Left lobe of liver (tissue), 2 donors: ENCODE measurements around the gene RIPOR2. TPM values are rescaled to one million over a fixed set of nuclear protein-coding genes. Genes with fewer than 3 reads are reported as not detected.

Experiments used
- ATAC-seq: fragments of 200-7000 bp; cut with Tn5 transposase; one replicate; pipeline ENCODE4 v1.9.1; 2020; ENCODE audit warnings: mild to moderate bottlenecking, moderate library complexity
- DNase-seq: peaks from one replicate; pipeline ENCODE4 v3.0.0-alpha.2; 2020; ENCODE audit warnings: low spot score
- total RNA-seq: library from RNA; stranded (reverse); gene quantifications from one replicate; pipeline ENCODE4 v1.2.1, GENCODE V29; 2021
- donor health status: DM: no; HTN: no; CAD: no; lungs with moderate emphysema.
- donor health status: DM: no; HTN: yes; CAD: no.

RIPOR2 gene
- total RNA-seq, 1 donor from 2014 or later, result 3.0 TPM

DNA sequence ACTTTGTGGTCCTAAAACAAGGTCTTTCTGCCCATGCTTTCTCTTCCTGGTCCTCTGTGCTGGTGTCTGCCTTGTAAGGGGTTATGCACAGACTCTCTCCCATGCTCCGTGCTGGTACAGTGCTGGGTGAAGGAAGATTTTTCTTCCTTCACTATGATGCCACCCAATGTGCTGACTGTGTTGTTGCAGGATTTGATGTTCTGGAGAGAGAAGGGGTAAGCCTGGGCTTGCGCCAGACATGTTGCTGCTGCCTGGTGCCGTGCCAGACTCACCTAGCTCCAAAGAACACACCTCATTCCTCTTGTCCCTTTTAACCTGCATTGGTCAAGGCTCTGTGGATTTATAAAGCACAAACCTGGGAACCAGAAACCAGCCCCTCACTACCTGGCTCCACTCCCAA lies 108.6 kb downstream of the RIPOR2 start:
- DNase-seq (no peak), ATAC-seq (no peak)

DNA sequence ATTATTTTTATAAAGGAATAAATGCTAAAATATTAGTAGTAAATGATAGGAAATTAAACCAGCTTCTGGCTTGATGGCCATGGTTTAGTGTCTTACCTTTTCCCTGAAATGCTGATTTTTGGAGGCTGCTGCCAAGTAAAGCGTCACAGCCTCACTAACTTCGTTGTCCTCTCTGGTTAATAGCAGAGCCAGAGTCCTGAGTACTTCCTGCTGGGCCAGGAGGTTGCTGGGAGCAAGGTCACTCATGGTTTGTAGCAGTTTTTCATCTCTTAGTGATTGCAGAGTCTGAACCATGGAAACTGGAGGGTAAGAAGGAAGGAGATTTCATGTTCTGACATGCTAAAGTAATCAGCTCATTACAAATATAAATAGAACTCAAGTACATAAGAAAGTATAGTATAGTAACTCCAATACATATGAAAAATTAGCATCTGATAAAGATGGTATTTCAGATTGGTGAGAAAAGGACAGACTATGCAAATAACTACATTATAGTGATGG lies 110.6 kb downstream of the RIPOR2 start:
- no peak for ATAC-seq
- no peak for DNase-seq

- no peak for ATAC-seq
- DNase-seq, result no peak
Observed at GRCh38 chr6:24824142-24824938, 111.4 kb downstream of the RIPOR2 start.

DNA sequence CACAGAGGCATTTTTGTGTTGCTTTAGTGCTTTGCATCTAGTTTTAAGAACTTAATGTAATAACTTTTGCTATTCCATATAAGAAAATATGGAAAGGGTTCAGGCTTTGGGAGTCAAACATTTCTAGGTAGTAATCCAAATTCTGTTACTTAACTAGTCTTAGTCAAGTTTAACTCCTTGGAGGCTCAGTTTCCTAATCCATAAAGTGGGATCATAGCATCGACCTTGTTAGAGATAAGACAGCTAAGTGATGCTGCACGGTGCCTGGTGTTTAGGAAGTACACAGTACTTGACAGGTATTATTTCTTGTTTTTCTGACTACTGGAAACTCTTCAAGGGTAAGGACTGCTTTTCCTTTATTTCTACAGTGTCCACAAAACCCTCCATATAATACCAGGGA lies 112.6 kb downstream of the RIPOR2 start:
- no peak for ATAC-seq
- DNase-seq, result no peak

GRCh38 chr6:24822696-24823095 lies 113.1 kb downstream of the RIPOR2 start:
- no peak for DNase-seq
- no peak for ATAC-seq

GRCh38 chr6:24821860-24822444 lies 113.8 kb downstream of the RIPOR2 start:
- no peak for DNase-seq

GRCh38 chr6:24818346-24818745 lies 117.4 kb downstream of the RIPOR2 start:
- DNase-seq (no peak), ATAC-seq (no peak)

More at GRCh38 chr6:24821860-24822444, 113.8 kb downstream of the RIPOR2 start:
- peak; percentile 20 for ATAC-seq

- ATAC-seq (peak; percentile 43), DNase-seq (no peak)
Observed at GRCh38 chr6:24809728-24810127, 126.0 kb downstream of the RIPOR2 start.

DNA sequence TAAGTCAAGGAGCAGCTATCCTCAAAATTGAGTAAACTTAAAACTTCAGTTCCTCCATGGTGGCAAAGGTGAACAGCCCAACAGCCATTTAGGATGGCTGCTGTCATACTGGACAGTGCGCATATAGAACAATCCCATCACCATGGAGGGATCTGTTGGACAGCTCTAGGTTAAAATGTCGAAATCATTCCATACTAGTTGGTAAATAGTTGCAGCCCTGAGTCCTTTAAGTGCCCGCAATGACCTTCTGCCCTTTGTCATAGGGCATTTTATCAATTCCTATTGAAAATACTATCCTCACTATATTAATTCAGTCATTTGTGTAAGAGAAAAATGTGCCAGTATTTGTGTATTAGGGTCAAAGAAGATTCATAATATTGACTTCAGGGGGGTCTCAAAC lies 128.2 kb downstream of the RIPOR2 start:
- DNase-seq, result no peak
- no peak for ATAC-seq

- no peak for ATAC-seq
- no peak for DNase-seq
Observed at GRCh38 chr6:24802271-24803059, 133.3 kb downstream of the RIPOR2 start.

GRCh38 chr6:24799541-24799915 lies 136.2 kb downstream of the RIPOR2 start:
- DNase-seq (no peak), ATAC-seq (no peak)

- DNase-seq (no peak), ATAC-seq (peak; percentile 39)
Observed at GRCh38 chr6:24798740-24799540, 136.8 kb downstream of the RIPOR2 start, which contains the start of gene ARMH2. ARMH2 (minus strand) TSS chr6:24798917; CDS start chr6:24798857, 60 bp downstream.

GRCh38 chr6:24797596-24798216 lies 138.1 kb downstream of the RIPOR2 start:
- DNase-seq (no peak), ATAC-seq (no peak)

- ATAC-seq, result no peak
Observed at GRCh38 chr6:24796616-24797290, 139.0 kb downstream of the RIPOR2 start.

DNA sequence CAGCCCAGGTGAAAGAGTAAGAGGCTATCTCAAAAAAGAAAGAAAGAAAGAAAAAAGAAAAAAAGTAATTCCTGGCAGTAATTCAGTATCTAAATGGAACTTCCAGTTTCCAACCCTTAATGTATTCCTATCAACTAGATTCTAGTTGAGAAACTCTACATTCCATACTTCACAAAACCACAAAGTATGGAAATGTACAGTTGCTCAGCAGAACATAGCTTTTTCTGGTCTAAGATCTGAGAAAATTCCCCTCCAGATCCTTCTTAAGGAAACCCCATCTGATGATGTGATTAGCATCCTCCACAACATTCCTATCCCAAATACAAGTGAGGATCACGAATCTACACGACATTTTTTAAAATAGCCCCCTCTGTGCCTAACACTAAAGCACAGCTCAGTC lies 140.7 kb downstream of the RIPOR2 start:
- no peak for DNase-seq
- no peak for ATAC-seq

More at GRCh38 chr6:24796616-24797290, 139.0 kb downstream of the RIPOR2 start:
- no peak for DNase-seq

GRCh38 chr6:24788031-24788665 lies 147.6 kb downstream of the RIPOR2 start:
- ATAC-seq, result no peak
- DNase-seq, result no peak

GRCh38 chr6:24780206-24780605 lies 155.6 kb downstream of the RIPOR2 start:
- no peak for DNase-seq
- no peak for ATAC-seq

DNA sequence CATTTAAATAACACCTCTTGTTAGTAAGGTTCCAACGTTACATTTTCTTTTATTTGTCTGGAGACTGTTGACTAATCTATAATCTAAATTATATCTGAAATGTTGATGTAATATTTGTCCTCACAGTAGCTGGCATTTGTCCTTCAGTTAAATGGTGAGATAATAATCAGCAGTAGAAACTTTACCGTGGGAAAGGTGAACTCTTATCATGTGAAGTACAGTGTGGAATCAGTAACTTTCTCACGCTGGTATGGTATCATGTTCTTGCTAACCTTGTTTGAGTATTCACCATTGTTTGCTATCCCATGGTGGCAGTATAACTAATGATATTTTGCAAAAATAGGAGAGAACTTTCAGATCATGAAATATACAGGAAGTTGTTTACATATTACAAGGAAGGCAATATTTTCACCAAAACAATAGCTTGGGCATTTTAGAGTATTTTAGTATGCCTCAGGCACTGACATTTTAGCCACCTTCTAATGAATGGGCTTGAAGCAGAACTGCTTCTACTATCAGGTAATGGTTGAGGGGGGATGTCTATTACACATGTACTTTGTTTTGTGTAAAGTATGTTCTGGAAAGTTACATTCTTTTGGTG lies 156.2 kb downstream of the RIPOR2 start:
- DNase-seq, result no peak

GRCh38 chr6:24778878-24779277 lies 156.9 kb downstream of the RIPOR2 start:
- no peak for DNase-seq
- no peak for ATAC-seq

More for the DNA sequence above, 156.2 kb downstream of the RIPOR2 start:
- ATAC-seq, result no peak
